ENCODE results near the gene GFY. TPM values are rescaled to one million over a fixed set of nuclear protein-coding genes. Genes with fewer than 3 reads are reported as not detected.

GFY gene
- polyA plus RNA-seq, 1 donor from 2014 or later: not detected

- no peaks in the 10 kb centered on the region for H3K79me2 ChIP-seq (replicated peaks; ENCODE audit: insufficient read depth, low read length)
- no peak overlapping the region for H3K4me3 ChIP-seq (ENCODE audit: low read length)
- H3K4me2 ChIP-seq (ENCODE audit: low read length): no peak overlapping the region
- H3F3A ChIP-seq (ENCODE audit: insufficient read depth, low read length, poor library complexity, severe bottlenecking): no peaks in the 10 kb centered on the region
- H3K27me3 ChIP-seq (ENCODE audit: insufficient read depth, low read depth, low read length): no peaks in the 10 kb centered on the region
- no peak overlapping the region for H3K27ac ChIP-seq (ENCODE audit: low read length)
- H3K9me2 ChIP-seq (ENCODE audit: insufficient read depth, low read length): no peaks in the 10 kb centered on the region
- H3K9ac ChIP-seq (ENCODE audit: low read length): no peak overlapping the region
- no peak for TF ChIP-seq EZH2 (IDR thresholded peaks at IDR 0.05; ENCODE audit: borderline replicate concordance, insufficient read depth, low read length, poor library complexity, severe bottlenecking)
- TF ChIP-seq CTCF (IDR thresholded peaks at IDR 0.05; ENCODE audit: poor library complexity, severe bottlenecking): no peak
- no peak for TF ChIP-seq REST (IDR thresholded peaks at IDR 0.05; ENCODE audit: borderline replicate concordance)
- no peak overlapping the region for H2AFZ ChIP-seq (ENCODE audit: low read depth, low read length)
- no peaks in the 10 kb centered on the region for H4K20me1 ChIP-seq (ENCODE audit: insufficient read depth)
- no peaks in the 10 kb centered on the region for H3K36me3 ChIP-seq (ENCODE audit: insufficient read depth, low read length)
- H3K9me3 ChIP-seq (ENCODE audit: low read length): no peaks in the 10 kb centered on the region
Measured at GRCh38 chr19:49393881-49394280, 31.3 kb upstream of the GFY start.

- Histone ChIP-seq H3K4me3 (ENCODE audit: low read length) (no peak overlapping the region), H3K27me3 (ENCODE audit: insufficient read depth, low read depth, low read length) (no peaks in the 10 kb centered on the region), H3K36me3 (ENCODE audit: insufficient read depth, low read length) (no peaks in the 10 kb centered on the region), H4K20me1 (ENCODE audit: insufficient read depth) (no peaks in the 10 kb centered on the region), H3K79me2 (replicated peaks; ENCODE audit: insufficient read depth, low read length) (no peaks in the 10 kb centered on the region), H2AFZ (ENCODE audit: low read depth, low read length) (no peak overlapping the region), H3K4me2 (ENCODE audit: low read length) (no peak overlapping the region), H3K27ac (ENCODE audit: low read length) (no peak overlapping the region), H3F3A (ENCODE audit: insufficient read depth, low read length, poor library complexity, severe bottlenecking) (no peaks in the 10 kb centered on the region), H3K9me2 (ENCODE audit: insufficient read depth, low read length) (no peaks in the 10 kb centered on the region), H3K9me3 (ENCODE audit: low read length) (no peaks in the 10 kb centered on the region), H3K9ac (ENCODE audit: low read length) (no peak overlapping the region)
- TF ChIP-seq TAF1 (IDR thresholded peaks at IDR 0.05; ENCODE audit: low read depth) (no peak), REST (IDR thresholded peaks at IDR 0.05; ENCODE audit: borderline replicate concordance) (no peak), SMC3 (conservative IDR thresholded peaks at IDR 0.05; ENCODE audit: poor library complexity) (no peak), MXI1 (conservative IDR thresholded peaks at IDR 0.05; ENCODE audit: poor library complexity, severe bottlenecking) (no peak), RAD21 (conservative IDR thresholded peaks at IDR 0.05) (no peak), EP300 (conservative IDR thresholded peaks at IDR 0.05; ENCODE audit: poor library complexity, severe bottlenecking) (no peak), CTCF (IDR thresholded peaks at IDR 0.05; ENCODE audit: poor library complexity, severe bottlenecking) (no peak), POLR2AphosphoS5 (IDR thresholded peaks at IDR 0.05) (no peak), EZH2 (IDR thresholded peaks at IDR 0.05; ENCODE audit: borderline replicate concordance, insufficient read depth, low read length, poor library complexity, severe bottlenecking) (no peak)
Measured at GRCh38 chr19:49395581-49396407, 29.4 kb upstream of the GFY start.
